HepG2 (cell line): ENCODE measurements around the gene PTGDS. TPM values are rescaled to one million over a fixed set of nuclear protein-coding genes. Genes with fewer than 3 reads are reported as not detected.

Experiments
- BORCS8-MEF2B ChIP-seq: sonication (generic); formaldehyde crosslinking; IDR thresholded peaks from 2 replicates; pipeline ENCODE4 v1.8.0; 2022; ENCODE audit warnings: mild to moderate bottlenecking, missing genetic modification reagents
- HOXD1 ChIP-seq: sonication (generic); formaldehyde crosslinking; IDR thresholded peaks from 2 replicates; pipeline ENCODE4 v1.5.0; 2020; ENCODE audit warnings: missing genetic modification reagents
- JUNB ChIP-seq: sonication (generic); formaldehyde crosslinking; IDR thresholded peaks from 2 replicates; pipeline ENCODE4 v1.8.0; 2022; ENCODE audit warnings: missing genetic modification reagents, mild to moderate bottlenecking, borderline replicate concordance
- KDM2A ChIP-seq: sonication (generic); formaldehyde crosslinking; IDR thresholded peaks from 2 replicates; pipeline ENCODE4 v1.4.0; 2020; ENCODE audit warnings: low read depth, missing genetic modification reagents, borderline replicate concordance
- MAFF ChIP-seq: IDR thresholded peaks from 2 replicates; pipeline ENCODE4 v1.6.1; 2011; ENCODE audit warnings: low read depth, low read length, improper control_type of control experiment
- NR2F2 ChIP-seq: IDR thresholded peaks from 2 replicates; pipeline ENCODE4 v1.6.1; 2012; ENCODE audit warnings: low read depth, inconsistent platforms, borderline replicate concordance
- RARG ChIP-seq: sonication (generic); formaldehyde crosslinking; IDR thresholded peaks from 2 replicates; pipeline ENCODE4 v1.4.0; 2020; ENCODE audit warnings: low read depth, mild to moderate bottlenecking, missing genetic modification reagents
- WIZ ChIP-seq: sonication (generic); formaldehyde crosslinking; IDR thresholded peaks from 2 replicates; pipeline ENCODE4 v1.5.1; 2020; ENCODE audit warnings: mild to moderate bottlenecking, missing genetic modification reagents
- ZHX2 ChIP-seq, 2 experiments: sonication (generic) in 1 of 2; formaldehyde crosslinking in 1 of 2; IDR thresholded peaks; 2 replicates each; pipeline versions ENCODE4 v1.6.1 to v1.9.0; 2014 to 2022; ENCODE audit warnings: antibody characterized with exemption in 1 of 2, borderline replicate concordance in 1 of 2, inconsistent platforms in 1 of 2, low read depth in 1 of 2, missing genetic modification reagents in 1 of 2
- ZNF280D ChIP-seq: sonication (generic); formaldehyde crosslinking; IDR thresholded peaks from 2 replicates; pipeline ENCODE4 v1.5.1; 2020; ENCODE audit warnings: mild to moderate bottlenecking, missing genetic modification reagents
- ZNF598 ChIP-seq: sonication (generic); formaldehyde crosslinking; IDR thresholded peaks from 2 replicates; pipeline ENCODE4 v1.5.1; 2020; ENCODE audit warnings: mild to moderate bottlenecking, missing genetic modification reagents, borderline replicate concordance
- ZNF678 ChIP-seq: sonication (generic); formaldehyde crosslinking; IDR thresholded peaks from 2 replicates; pipeline ENCODE4 v1.4.0; 2020; ENCODE audit warnings: mild to moderate bottlenecking, missing genetic modification reagents
- ZNF704 ChIP-seq: sonication (generic); formaldehyde crosslinking; IDR thresholded peaks from 2 replicates; pipeline ENCODE4 v1.8.1; 2023; ENCODE audit warnings: mild to moderate bottlenecking, inconsistent platforms, moderate library complexity, missing genetic modification reagents, borderline replicate concordance
- ZNF740 ChIP-seq: sonication (generic); formaldehyde crosslinking; IDR thresholded peaks from 2 replicates; pipeline ENCODE4 v1.4.0; 2020; ENCODE audit warnings: missing genetic modification reagents
- ZNF746 ChIP-seq: sonication (generic); formaldehyde crosslinking; IDR thresholded peaks from 2 replicates; pipeline ENCODE4 v1.8.0; 2022; ENCODE audit warnings: mild to moderate bottlenecking, missing genetic modification reagents
- ZNF773 ChIP-seq: sonication (generic); formaldehyde crosslinking; IDR thresholded peaks from 2 replicates; pipeline ENCODE4 v1.4.0; 2020; ENCODE audit warnings: missing genetic modification reagents, borderline replicate concordance
- polyA plus RNA-seq, 8 experiments: library from polyadenylated mRNA; depleted of rRNA in 3 of 8; stranded (reverse) in 7 of 8; unstranded in 1 of 8; fragments of >200 nt; fragmentation: Illumina TruSeq in 4 of 8; extraction: Trizol in 4 of 8; gene quantifications; 2 replicates each; pipeline versions ENCODE4 v1.2.1 to v1.2.3, GENCODE V29; 2011 to 2016; ENCODE audit warnings: low read depth in 4 of 8, missing spikeins in 1 of 8, mixed read lengths in 1 of 8; ENCODE audit not compliant: insufficient read depth in 1 of 8
- total RNA-seq, 5 experiments: library from RNA; depleted of rRNA; stranded (reverse); fragments of >200 nt; fragmentation: Illumina TruSeq; extraction: Trizol; gene quantifications; 2 replicates each; pipeline ENCODE4 v1.2.3, GENCODE V29; 2016; ENCODE audit warnings: low read depth in 1 of 5
- TF ChIP-seq, protein P1 (sequence below): sonication (generic); formaldehyde crosslinking; IDR thresholded peaks from 2 replicates; pipeline ENCODE4 v1.8.0; 2022; ENCODE audit warnings: missing genetic modification reagents, low read depth, mild to moderate bottlenecking, borderline replicate concordance

PTGDS gene
- total and polyA plus RNA-seq, 2 of the 13 experiments (the other 11 are each of a cell fraction or from before 2014, with no cell fraction given): 0.33 to 0.50 TPM

DNA sequence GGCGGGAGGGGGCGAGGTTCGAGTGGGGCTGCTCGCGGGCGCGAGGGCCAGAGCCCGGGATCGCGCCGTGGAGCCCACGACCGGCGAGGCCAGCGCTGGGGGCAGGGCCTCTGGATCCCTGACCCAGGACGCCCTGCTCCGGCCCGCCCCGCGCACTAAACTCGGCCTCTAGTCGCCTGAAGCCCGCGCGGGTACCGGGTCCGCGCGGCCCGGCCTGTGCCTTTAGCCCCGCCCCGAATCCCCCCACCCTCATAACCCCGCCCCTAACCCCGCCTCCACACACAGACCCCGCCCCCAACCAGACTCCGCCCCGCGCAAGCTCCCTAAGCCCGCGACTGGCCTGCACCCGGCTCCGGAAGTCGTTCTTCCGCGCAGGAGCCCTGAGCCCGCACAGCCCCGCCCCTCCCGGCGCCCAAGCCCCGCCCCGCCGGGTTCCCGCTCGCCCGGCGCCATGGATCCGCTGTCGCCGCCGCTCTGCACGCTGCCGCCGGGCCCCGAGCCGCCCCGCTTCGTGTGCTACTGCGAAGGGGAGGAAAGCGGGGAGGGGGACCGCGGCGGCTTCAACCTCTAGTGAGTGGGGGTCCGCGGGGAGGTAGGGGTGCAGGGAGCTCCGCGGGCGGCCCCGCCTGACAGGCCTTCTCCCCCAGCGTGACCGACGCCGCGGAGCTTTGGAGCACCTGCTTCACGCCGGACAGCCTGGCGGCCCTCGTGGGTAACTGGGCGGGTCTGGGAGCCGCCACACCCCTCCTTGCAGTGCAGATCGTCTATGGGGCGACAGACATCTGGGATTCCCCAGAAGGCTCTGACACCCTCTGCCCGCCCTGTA lies 14.9 kb downstream of the PTGDS start, which contains the start of gene PAXX (continued):
- TF ChIP-seq ZHX2 (IDR thresholded peaks at IDR 0.05; ENCODE audit: low read depth): no peak
- no peak for TF ChIP-seq ZHX2 (CRISPR knock-in tag; IDR thresholded peaks at IDR 0.05; ENCODE audit: borderline replicate concordance)
- peak; percentile 58; the same call in 1 of the 2 replicates for TF ChIP-seq BORCS8-MEF2B (CRISPR knock-in tag)
- no peak for TF ChIP-seq RARG (CRISPR knock-in tag)
- TF ChIP-seq, protein P1, sequence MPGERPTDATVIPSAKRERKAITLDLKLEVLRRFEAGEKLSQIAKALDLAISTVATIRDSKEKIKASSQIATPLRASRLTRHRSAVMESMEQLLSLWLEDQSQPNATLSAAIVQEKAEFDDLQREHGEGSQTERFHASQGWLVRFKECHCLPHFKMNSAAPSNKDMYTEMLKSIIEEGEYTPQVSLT (CRISPR knock-in tag): no peak
- TF ChIP-seq JUNB: no peak
- no peak for TF ChIP-seq ZNF678
- 0 out of 2 replicates have a peak, but pooled peaks have one; percentile 45 for TF ChIP-seq ZNF704 (CRISPR knock-in tag)
- TF ChIP-seq ZNF746 (CRISPR knock-in tag): 0 out of 2 replicates have a peak, but pooled peaks have one; percentile 17
- TF ChIP-seq WIZ: no peak
- TF ChIP-seq ZNF740 (CRISPR knock-in tag): no peak
- peak; percentile 42; the same call in 1 of the 2 replicates for TF ChIP-seq ZNF598 (CRISPR knock-in tag)
- peak; percentile 77 for TF ChIP-seq KDM2A (CRISPR knock-in tag)
- no peak for TF ChIP-seq HOXD1
- no peak for TF ChIP-seq NR2F2
- TF ChIP-seq ZNF773 (CRISPR knock-in tag): no peak
- TF ChIP-seq MAFF: no peak
- no peak for TF ChIP-seq ZNF280D (CRISPR knock-in tag)
